ENCODE measurements around the gene OR13H1. TPM values are rescaled to one million over a fixed set of nuclear protein-coding genes. Genes with fewer than 3 reads are reported as not detected.
"Not testable (repeated sequence)": the region's sequence is repeated elsewhere in the genome, so short reads cannot be mapped to it uniquely, and the experiment has no call there.

OR13H1 gene
- total RNA-seq, 1 experiment from 2014 or later, result not detected

GRCh38 chrX:131577999-131578734 is 34.3 kb downstream of the OR13H1 start:
- ChIA-PET CTCF (no interaction called here), POLR2A (no interaction called here)
- intact Hi-C loops (cut with micrococcal nuclease), result no loop called here
- H3K9me3 Mint-ChIP-seq (ENCODE audit: unreplicated experiment), result no peaks in the 10 kb centered on the region
- H3K4me1 Mint-ChIP-seq (ENCODE audit: insufficient read depth, unreplicated experiment), result no peaks in the 10 kb centered on the region
- H3K4me3 Mint-ChIP-seq (ENCODE audit: unreplicated experiment), result no peak overlapping the region
- TF ChIP-seq CTCF (IDR thresholded peaks at IDR 0.05; ENCODE audit: unreplicated experiment), result no peak
- no peaks in the 10 kb centered on the region for H3K36me3 Mint-ChIP-seq (ENCODE audit: insufficient read depth, unreplicated experiment)
- H3K27me3 Mint-ChIP-seq (ENCODE audit: insufficient read depth, unreplicated experiment), result peaks cover 38% of the 10 kb centered on the region
- H3K27ac Mint-ChIP-seq (ENCODE audit: low read depth, unreplicated experiment), result no peak overlapping the region
- BruUV-seq (replicated peaks), result no TSS peak
- no peak for DNase-seq (ENCODE audit: unreplicated experiment)

- H3K27ac Mint-ChIP-seq (ENCODE audit: low read depth, unreplicated experiment); BruUV-seq (replicated peaks); H3K9me3 Mint-ChIP-seq (ENCODE audit: unreplicated experiment); POLR2A ChIA-PET; H3K4me3 Mint-ChIP-seq (ENCODE audit: unreplicated experiment); DNase-seq (ENCODE audit: unreplicated experiment); H3K36me3 Mint-ChIP-seq (ENCODE audit: insufficient read depth, unreplicated experiment); CTCF ChIA-PET; intact Hi-C loops (cut with micrococcal nuclease); H3K4me1 Mint-ChIP-seq (ENCODE audit: insufficient read depth, unreplicated experiment): not testable (repeated sequence)
- peaks cover 31% of the 10 kb centered on the region for H3K27me3 Mint-ChIP-seq (ENCODE audit: insufficient read depth, unreplicated experiment)
These were observed 35.0 kb downstream of the OR13H1 start for GRCh38 chrX:131578735-131579367.

- H3K36me3 Mint-ChIP-seq (ENCODE audit: insufficient read depth, unreplicated experiment), result no peaks in the 10 kb centered on the region
- H3K4me3 Mint-ChIP-seq (ENCODE audit: unreplicated experiment), result no peak overlapping the region
- no peaks in the 10 kb centered on the region for H3K4me1 Mint-ChIP-seq (ENCODE audit: insufficient read depth, unreplicated experiment)
- ChIA-PET CTCF (no interaction called here), POLR2A (no interaction called here)
- peaks cover 29% of the 10 kb centered on the region for H3K27me3 Mint-ChIP-seq (ENCODE audit: insufficient read depth, unreplicated experiment)
- DNase-seq (ENCODE audit: unreplicated experiment), result no peak
- no peak overlapping the region for H3K27ac Mint-ChIP-seq (ENCODE audit: low read depth, unreplicated experiment)
- no peaks in the 10 kb centered on the region for H3K9me3 Mint-ChIP-seq (ENCODE audit: unreplicated experiment)
- no peak for TF ChIP-seq CTCF (IDR thresholded peaks at IDR 0.05; ENCODE audit: unreplicated experiment)
- intact Hi-C loops (cut with micrococcal nuclease), result no loop called here
- BruUV-seq (replicated peaks), result no TSS peak
These were observed 45.1 kb downstream of the OR13H1 start for GRCh38 chrX:131588995-131589394.
